Rectal smooth muscle tissue (tissue), 1 donor: ENCODE results near the gene HYAL4.
"Not testable (repeated sequence)": the region's sequence is repeated elsewhere in the genome, so short reads cannot be mapped to it uniquely, and the experiment has no call there.

Source experiments
- H3K27ac ChIP-seq: one replicate; pipeline ENCODE4 v1.7.0; 2013; ENCODE audit warnings: low read depth, low read length, inconsistent platforms
- H3K27me3 ChIP-seq: one replicate; pipeline ENCODE4 v1.7.0; 2013; ENCODE audit warnings: low read length; ENCODE audit not compliant: control insufficient read depth, insufficient read depth
- H3K36me3 ChIP-seq: one replicate; pipeline ENCODE4 v1.7.0; 2013; ENCODE audit warnings: low read length; ENCODE audit not compliant: control insufficient read depth, insufficient read depth
- H3K4me1 ChIP-seq: one replicate; pipeline ENCODE4 v1.7.0; 2013; ENCODE audit warnings: low read length; ENCODE audit not compliant: control insufficient read depth, insufficient read depth
- H3K4me3 ChIP-seq: one replicate; pipeline ENCODE4 v1.7.0; 2013; ENCODE audit warnings: low read length
- H3K9ac ChIP-seq: one replicate; pipeline ENCODE4 v1.7.0; 2013; ENCODE audit warnings: low read length

Gene HYAL4, protein sequence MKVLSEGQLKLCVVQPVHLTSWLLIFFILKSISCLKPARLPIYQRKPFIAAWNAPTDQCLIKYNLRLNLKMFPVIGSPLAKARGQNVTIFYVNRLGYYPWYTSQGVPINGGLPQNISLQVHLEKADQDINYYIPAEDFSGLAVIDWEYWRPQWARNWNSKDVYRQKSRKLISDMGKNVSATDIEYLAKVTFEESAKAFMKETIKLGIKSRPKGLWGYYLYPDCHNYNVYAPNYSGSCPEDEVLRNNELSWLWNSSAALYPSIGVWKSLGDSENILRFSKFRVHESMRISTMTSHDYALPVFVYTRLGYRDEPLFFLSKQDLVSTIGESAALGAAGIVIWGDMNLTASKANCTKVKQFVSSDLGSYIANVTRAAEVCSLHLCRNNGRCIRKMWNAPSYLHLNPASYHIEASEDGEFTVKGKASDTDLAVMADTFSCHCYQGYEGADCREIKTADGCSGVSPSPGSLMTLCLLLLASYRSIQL

DNA sequence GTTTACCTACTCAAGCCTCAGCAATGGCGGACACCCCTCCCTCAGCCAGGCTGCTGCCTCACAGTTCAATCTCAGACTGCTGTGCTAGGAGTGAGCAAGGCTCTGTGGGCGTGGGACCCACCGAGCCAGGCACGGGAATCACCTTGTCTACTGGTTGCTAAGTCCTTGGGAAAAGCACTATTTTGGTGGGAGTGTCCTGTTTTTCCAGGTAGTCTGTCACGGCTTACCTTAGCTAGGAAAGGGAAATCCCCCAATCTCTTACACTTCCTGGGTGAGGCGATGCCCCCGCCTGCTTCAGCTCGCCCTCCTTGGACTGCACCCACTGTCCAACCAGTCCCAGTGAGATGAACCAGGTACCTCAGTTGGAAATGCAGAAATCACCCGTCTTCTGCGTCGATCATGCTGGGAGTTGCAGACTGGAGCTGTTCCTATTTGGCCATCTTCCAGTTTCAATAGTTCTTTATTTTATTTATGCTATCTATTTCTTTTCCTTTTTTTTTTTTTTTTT is at the start of gene HYAL4:
TSS of gene HYAL4 (plus strand) at position 458 of the 508 bp plus-strand sequence. CDS start 23,105 bp downstream, outside the sequence.
- Histone ChIP-seq H3K27me3 (no peaks in the 10 kb centered on the region), H3K27ac (no peak within 1 kb of the TSS), H3K4me3 (no peak within 1 kb of the TSS), H3K4me1 (no peaks in the 10 kb centered on the region), H3K9ac (no peak within 1 kb of the TSS), H3K36me3 (no peaks in the 10 kb centered on the region)

GRCh38 chr7:123795917-123796316 is 49.1 kb upstream of the HYAL4 start:
- Histone ChIP-seq H3K36me3 (no peaks in the 10 kb centered on the region), H3K4me1 (no peaks in the 10 kb centered on the region), H3K27ac (no peak overlapping the region), H3K4me3 (no peak overlapping the region), H3K27me3 (no peaks in the 10 kb centered on the region), H3K9ac (no peak overlapping the region)

DNA sequence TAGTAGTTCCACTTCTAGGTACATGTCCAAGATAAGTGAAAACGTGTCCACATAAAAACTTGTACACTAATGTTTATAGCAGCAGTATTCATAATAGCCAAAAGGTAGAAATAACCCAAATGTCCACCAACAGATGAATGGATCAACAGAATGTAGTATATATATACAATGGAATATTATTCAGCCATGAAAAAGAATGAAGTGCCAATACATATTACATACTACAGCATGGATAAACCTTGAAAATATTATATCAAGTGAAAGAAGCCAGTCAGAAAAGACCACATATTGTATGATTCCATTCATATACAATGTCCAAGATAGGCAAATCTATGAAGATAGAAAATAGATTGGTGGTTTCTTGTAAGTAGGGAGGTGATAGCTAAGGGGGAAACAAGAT is 48.4 kb upstream of the HYAL4 start:
- no peaks in the 10 kb centered on the region for H3K27me3 ChIP-seq
- no peak overlapping the region for H3K4me3 ChIP-seq
- H3K36me3 ChIP-seq = no peaks in the 10 kb centered on the region
- H3K4me1 ChIP-seq = no peaks in the 10 kb centered on the region
- H3K9ac ChIP-seq = no peak overlapping the region
- no peak overlapping the region for H3K27ac ChIP-seq

DNA sequence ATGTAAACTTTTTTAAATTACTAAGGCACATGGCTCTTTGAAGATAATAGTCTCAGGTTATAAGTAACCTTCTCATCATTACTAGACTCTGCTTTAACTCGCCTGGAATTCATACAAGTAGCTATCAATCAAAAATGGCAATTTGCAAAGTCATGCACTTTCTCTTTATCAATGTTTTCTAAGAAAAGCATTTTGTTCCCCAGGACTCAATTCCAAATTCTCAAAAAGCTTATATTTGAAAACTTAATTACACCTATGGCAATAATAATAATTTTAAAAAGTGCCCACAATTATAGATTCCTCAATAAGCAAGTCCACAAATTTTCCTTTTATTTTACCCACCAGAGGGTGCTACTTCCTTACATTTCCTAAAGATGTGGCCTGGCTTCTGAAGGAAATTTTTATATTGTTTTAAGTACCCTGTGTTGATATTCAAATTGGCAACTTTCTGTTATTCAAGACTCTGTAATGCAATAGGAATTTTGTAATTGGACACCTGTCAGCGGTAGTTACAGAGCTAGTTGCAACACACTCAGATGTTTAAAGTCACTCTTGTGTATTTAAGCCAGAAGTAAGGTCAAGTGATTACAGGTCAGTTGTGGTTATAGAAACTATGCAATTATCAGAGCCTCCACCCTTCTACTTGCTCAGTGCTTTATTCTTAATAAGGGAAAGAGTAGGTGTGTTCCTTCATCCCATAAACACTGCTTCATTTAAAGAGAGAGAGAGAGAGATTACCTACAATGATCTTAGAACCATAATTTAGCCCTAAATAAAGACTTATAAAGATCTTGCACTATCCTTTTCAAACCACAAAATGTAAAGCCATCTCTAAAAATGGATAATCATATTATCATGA is 47.1 kb upstream of the HYAL4 start:
- Histone ChIP-seq H3K4me3 (no peak overlapping the region), H3K4me1 (no peaks in the 10 kb centered on the region), H3K9ac (no peak overlapping the region), H3K36me3 (no peaks in the 10 kb centered on the region), H3K27me3 (no peaks in the 10 kb centered on the region), H3K27ac (no peak overlapping the region)

DNA sequence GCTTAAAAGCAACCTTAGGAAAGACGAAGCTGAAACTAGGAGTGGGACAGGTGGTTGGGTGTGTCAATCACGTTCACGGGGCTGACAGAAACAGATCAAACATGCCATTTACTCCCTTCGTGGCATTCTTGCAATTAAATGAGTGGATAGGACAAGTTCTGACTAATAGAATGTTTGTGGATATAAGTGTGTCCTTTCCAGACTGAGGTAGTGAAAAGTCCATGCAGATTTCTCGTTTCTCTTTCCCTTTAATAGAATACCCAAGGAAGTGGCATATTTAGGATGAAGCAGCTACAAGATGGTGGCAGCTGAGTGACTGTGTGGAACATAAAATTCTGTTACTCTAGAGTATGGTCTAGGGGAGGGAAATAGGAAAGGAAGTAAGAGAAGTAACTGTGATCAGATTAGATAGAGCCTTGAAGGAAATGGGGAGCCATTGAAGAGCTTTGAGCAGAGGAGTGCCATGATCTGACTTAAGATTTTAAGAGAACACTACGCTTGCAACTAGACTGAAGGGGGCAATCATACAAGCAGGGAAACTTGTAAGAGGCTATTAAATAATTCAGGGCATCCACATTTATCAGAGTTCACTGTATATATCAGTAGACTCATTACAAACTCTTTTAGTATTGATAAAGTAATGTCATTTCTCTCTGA is 46.3 kb upstream of the HYAL4 start:
- no peaks in the 10 kb centered on the region for H3K4me1 ChIP-seq
- H3K9ac ChIP-seq = no peak overlapping the region
- H3K27ac ChIP-seq = no peak overlapping the region
- H3K36me3 ChIP-seq = no peaks in the 10 kb centered on the region
- no peak overlapping the region for H3K4me3 ChIP-seq
- H3K27me3 ChIP-seq = no peaks in the 10 kb centered on the region

- no peak overlapping the region for H3K4me3 ChIP-seq
- no peaks in the 10 kb centered on the region for H3K36me3 ChIP-seq
- H3K9ac ChIP-seq = no peak overlapping the region
- H3K4me1 ChIP-seq = no peaks in the 10 kb centered on the region
- H3K27me3 ChIP-seq = no peaks in the 10 kb centered on the region
- no peak overlapping the region for H3K27ac ChIP-seq
These were observed 42.7 kb upstream of the HYAL4 start for GRCh38 chr7:123802249-123802648.

- Histone ChIP-seq H3K27ac (no peak overlapping the region), H3K27me3 (no peaks in the 10 kb centered on the region), H3K4me1 (no peaks in the 10 kb centered on the region), H3K36me3 (no peaks in the 10 kb centered on the region), H3K9ac (no peak overlapping the region), H3K4me3 (no peak overlapping the region)
These were observed 39.7 kb upstream of the HYAL4 start for GRCh38 chr7:123805287-123805686.

DNA sequence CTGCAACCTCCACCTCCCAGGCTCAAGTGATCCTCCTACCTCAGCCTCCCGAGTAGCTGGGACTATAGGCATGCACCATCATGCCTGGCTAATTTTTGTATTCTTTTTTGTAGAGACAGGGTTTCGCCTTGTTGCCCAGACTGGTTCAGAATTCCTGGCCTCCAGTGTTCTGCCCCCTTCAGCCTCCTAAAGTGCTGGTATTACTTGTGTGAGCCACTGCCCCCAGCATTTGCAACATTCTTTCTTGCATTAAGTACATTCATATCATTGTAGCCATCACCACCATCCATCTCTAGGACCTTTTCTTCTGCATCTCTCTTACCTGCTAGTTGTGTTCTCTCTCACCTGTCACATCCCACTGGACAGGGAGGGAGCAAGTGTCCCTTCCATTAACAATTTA is 35.5 kb upstream of the HYAL4 start:
- Histone ChIP-seq H3K27ac (no peak overlapping the region), H3K9ac (no peak overlapping the region), H3K4me1 (no peaks in the 10 kb centered on the region), H3K4me3 (no peak overlapping the region), H3K36me3 (no peaks in the 10 kb centered on the region), H3K27me3 (no peaks in the 10 kb centered on the region)

DNA sequence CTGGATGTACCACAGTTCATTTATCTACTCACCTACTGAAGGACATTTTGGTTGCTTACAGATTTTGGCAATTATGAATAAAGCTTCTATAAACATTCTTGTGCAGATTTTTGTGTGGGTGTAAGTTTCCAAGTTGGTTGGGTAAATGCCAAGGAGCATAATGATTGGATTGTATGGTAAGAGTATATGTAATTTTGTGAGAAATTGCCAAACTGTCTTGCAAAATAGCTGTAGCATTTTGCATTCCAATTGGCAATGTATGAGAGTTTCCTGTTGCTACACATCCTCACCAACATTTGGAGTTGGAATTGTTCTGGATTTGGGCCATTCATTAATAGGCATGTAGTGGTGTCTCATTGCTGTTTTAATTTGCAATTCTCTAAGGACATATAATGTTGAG is 33.9 kb upstream of the HYAL4 start:
- Histone ChIP-seq H3K4me3 (no peak overlapping the region), H3K36me3 (no peaks in the 10 kb centered on the region), H3K4me1 (no peaks in the 10 kb centered on the region), H3K9ac (no peak overlapping the region), H3K27ac (no peak overlapping the region), H3K27me3 (no peaks in the 10 kb centered on the region)

GRCh38 chr7:123816916-123817315 is 28.1 kb upstream of the HYAL4 start:
- Histone ChIP-seq H3K4me1 (no peaks in the 10 kb centered on the region), H3K9ac (no peak overlapping the region), H3K36me3 (no peaks in the 10 kb centered on the region), H3K27me3 (no peaks in the 10 kb centered on the region), H3K4me3 (no peak overlapping the region), H3K27ac (no peak overlapping the region)

DNA sequence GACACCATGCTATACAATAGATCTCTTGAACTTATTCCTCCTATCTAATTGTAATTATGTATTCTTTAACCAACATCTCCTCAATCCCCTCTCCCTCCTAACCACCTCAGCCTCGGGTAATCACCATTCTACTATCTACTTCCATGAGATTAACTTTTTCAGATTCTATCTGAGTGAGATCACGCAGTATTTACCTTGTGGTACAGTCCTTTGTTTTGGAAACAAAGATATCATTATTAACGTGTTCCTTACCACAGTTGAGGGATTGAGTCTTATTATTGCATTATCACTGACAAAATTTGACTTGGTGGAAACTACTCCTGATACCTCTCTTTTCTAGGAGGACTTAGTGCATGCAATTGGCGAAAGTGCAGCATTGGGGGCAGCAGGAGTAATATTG is 26.0 kb upstream of the HYAL4 start:
- Histone ChIP-seq H3K27me3 (no peaks in the 10 kb centered on the region), H3K4me1 (no peaks in the 10 kb centered on the region), H3K36me3 (no peaks in the 10 kb centered on the region), H3K4me3 (no peak overlapping the region), H3K9ac (no peak overlapping the region), H3K27ac (no peak overlapping the region)

DNA sequence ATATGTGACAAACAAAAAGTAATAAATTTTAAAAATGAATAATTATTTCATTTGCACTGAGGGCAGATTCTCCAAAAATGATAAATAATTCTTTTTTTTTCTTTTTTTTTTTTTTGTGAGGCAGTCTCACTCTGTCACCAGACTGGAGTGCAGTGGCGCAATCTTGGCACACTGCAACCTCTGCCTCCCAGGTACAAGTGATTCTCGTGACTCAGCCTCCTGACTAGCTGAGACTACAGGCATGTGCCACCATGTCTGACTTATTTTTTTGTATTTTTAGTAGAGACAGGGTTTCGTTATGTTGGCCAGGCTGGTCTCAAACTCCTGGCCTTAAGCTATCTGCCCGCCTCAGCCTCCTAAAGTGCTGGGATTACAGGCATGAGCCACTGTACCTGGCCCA is 25.2 kb upstream of the HYAL4 start:
- not testable (repeated sequence) for H3K36me3 ChIP-seq, H3K27me3 ChIP-seq, H3K9ac ChIP-seq, H3K4me3 ChIP-seq, H3K4me1 ChIP-seq, H3K27ac ChIP-seq
